Nephron progenitor cell (in vitro differentiated cells): ENCODE data around the gene FOXC2.

Experiments
- DNase-seq: peaks from one replicate; pipeline ENCODE4 v3.0.0; 2021
- H3K27ac Mint-ChIP-seq: 2 replicates; pipeline ENCODE4 v1.8.0; 2021; ENCODE audit warnings: mild to moderate bottlenecking, moderate library complexity, mixed read lengths
- H3K27me3 Mint-ChIP-seq: 2 replicates; pipeline ENCODE4 v1.8.0; 2021; ENCODE audit warnings: mild to moderate bottlenecking, low read depth, mixed read lengths; ENCODE audit not compliant: poor library complexity
- H3K36me3 Mint-ChIP-seq: 2 replicates; pipeline ENCODE4 v1.8.0; 2021; ENCODE audit warnings: low read depth, mixed read lengths
- H3K4me1 Mint-ChIP-seq: 2 replicates; pipeline ENCODE4 v1.8.0; 2021; ENCODE audit warnings: mixed read lengths
- H3K4me3 Mint-ChIP-seq: 2 replicates; pipeline ENCODE4 v1.8.0; 2021; ENCODE audit warnings: mild to moderate bottlenecking, moderate library complexity, mixed read lengths
- H3K9me3 Mint-ChIP-seq: 2 replicates; pipeline ENCODE4 v1.8.0; 2021; ENCODE audit warnings: mild to moderate bottlenecking, moderate library complexity, mixed read lengths
- CTCF ChIP-seq: fragments of 200-600 bp; sonication (generic); IDR thresholded peaks from 2 replicates; pipeline ENCODE4 v1.5.0; 2021; ENCODE audit warnings: antibody characterized with exemption

FOXC2 gene

DNA sequence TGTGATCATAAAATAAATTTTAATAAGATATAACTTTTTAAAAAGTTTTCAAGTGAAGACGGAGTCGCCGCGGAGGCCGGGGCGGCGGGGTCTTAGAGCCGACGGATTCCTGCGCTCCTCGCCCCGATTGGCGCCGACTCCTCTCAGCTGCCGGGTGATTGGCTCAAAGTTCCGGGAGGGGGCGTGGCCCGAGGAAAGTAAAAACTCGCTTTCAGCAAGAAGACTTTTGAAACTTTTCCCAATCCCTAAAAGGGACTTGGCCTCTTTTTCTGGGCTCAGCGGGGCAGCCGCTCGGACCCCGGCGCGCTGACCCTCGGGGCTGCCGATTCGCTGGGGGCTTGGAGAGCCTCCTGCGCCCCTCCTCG lies at the start of gene FOXC2:
Gene FOXC2 (plus strand): TSS at position 229 of the 365 bp plus-strand sequence. CDS start 507 bp downstream, outside the sequence.
- Mint-ChIP-seq H3K27me3 (peaks cover 56% of the 10 kb centered on the region), H3K27ac (peak within 1 kb of the TSS; percentile 97), H3K36me3 (peaks cover 31% of the 10 kb centered on the region), H3K4me1 (peaks cover 48% of the 10 kb centered on the region), H3K9me3 (no peaks in the 10 kb centered on the region), H3K4me3 (peak within 1 kb of the TSS; percentile 95)
- peak; percentile 95 for DNase-seq
- no peak for TF ChIP-seq CTCF

DNA sequence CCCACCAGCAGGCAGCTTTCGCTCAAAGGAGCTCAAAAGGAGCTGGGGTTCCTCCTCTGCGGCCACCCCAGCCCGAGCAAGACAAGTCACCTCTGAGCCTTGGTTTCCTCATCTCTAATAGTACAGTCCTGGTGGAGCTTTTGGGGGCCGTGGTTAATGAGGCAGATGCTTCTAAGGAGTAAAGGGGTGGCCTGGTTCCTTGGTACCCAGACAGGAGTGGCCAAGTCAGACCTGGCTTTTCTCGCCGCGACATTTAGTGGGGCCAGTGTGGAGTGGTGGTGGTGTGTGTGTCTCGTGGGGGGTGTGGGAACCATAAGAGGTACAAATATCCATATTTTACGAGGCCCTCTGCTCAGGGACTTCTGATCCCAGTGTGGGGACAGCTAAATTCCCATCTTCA lies 49.6 kb upstream of the FOXC2 start:
- Mint-ChIP-seq H3K9me3 (no peaks in the 10 kb centered on the region), H3K36me3 (no peaks in the 10 kb centered on the region), H3K4me1 (peaks cover 30% of the 10 kb centered on the region), H3K27ac (no peak overlapping the region), H3K27me3 (peaks cover 95% of the 10 kb centered on the region), H3K4me3 (peak overlapping the region; percentile 36)
- no peak for DNase-seq
- TF ChIP-seq CTCF: no peak

GRCh38 chr16:86517652-86518258 lies 48.9 kb upstream of the FOXC2 start:
- peak; percentile 69 for TF ChIP-seq CTCF
- H3K36me3 Mint-ChIP-seq: no peaks in the 10 kb centered on the region
- peak; percentile 80 for DNase-seq
- H3K4me3 Mint-ChIP-seq: no peak overlapping the region
- peaks cover 30% of the 10 kb centered on the region for H3K4me1 Mint-ChIP-seq
- no peak overlapping the region for H3K27ac Mint-ChIP-seq
- peaks cover 90% of the 10 kb centered on the region for H3K27me3 Mint-ChIP-seq
- H3K9me3 Mint-ChIP-seq: no peaks in the 10 kb centered on the region

DNA sequence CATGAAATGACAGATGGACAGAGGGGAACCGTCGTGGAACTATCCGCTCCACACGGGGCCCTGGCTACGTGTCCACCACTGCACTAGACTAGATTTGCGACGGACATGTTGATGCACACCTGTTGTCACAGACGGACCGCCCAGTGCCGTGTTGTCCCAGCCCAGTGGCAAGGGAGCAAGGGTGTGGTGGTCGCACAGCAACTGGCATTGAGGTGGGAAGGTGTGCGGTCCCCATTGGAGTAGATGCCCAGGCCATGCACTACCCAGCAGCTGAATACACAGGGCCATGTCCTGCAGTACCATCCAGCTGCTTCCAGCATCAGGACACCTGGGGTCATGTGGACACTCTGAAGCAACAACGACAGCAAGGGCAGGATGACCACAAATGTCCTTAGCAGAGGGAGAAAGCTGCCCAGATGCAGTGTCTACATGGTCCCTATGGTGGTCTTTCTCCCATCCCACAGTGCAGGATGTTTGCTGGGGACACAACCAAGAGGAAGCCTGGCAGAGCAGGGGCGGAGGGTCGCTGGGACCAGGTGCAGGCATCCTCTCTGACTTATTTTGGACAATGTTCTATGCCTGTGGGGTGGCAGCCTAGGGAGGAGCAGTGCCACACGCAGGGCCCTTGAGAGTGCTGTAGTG lies 47.5 kb upstream of the FOXC2 start:
- Mint-ChIP-seq H3K36me3 (no peaks in the 10 kb centered on the region), H3K4me1 (peaks cover 24% of the 10 kb centered on the region), H3K27ac (no peak overlapping the region), H3K9me3 (no peaks in the 10 kb centered on the region), H3K4me3 (no peak overlapping the region), H3K27me3 (peaks cover 85% of the 10 kb centered on the region)
- TF ChIP-seq CTCF: no peak
- no peak for DNase-seq

GRCh38 chr16:86519649-86520316 lies 46.8 kb upstream of the FOXC2 start:
- DNase-seq: peak; percentile 81
- peak; percentile 93 for TF ChIP-seq CTCF
- H3K27ac Mint-ChIP-seq: no peak overlapping the region
- H3K27me3 Mint-ChIP-seq: peaks cover 78% of the 10 kb centered on the region
- no peak overlapping the region for H3K4me3 Mint-ChIP-seq
- peaks cover 23% of the 10 kb centered on the region for H3K4me1 Mint-ChIP-seq
- H3K9me3 Mint-ChIP-seq: no peaks in the 10 kb centered on the region
- no peaks in the 10 kb centered on the region for H3K36me3 Mint-ChIP-seq
